GM21390 (cell line): ENCODE results near the gene RSRP1.
"Not testable (repeated sequence)": the region's sequence is repeated elsewhere in the genome, so short reads cannot be mapped to it uniquely, and the experiment has no call there.

Source experiments
- ATAC-seq: cut with Tn5 transposase; IDR thresholded peaks from one replicate; pipeline ENCODE4 v1.9.1; 2021; ENCODE audit not compliant: unreplicated experiment

RSRP1 gene, protein sequence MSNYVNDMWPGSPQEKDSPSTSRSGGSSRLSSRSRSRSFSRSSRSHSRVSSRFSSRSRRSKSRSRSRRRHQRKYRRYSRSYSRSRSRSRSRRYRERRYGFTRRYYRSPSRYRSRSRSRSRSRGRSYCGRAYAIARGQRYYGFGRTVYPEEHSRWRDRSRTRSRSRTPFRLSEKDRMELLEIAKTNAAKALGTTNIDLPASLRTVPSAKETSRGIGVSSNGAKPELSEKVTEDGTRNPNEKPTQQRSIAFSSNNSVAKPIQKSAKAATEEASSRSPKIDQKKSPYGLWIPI

DNA sequence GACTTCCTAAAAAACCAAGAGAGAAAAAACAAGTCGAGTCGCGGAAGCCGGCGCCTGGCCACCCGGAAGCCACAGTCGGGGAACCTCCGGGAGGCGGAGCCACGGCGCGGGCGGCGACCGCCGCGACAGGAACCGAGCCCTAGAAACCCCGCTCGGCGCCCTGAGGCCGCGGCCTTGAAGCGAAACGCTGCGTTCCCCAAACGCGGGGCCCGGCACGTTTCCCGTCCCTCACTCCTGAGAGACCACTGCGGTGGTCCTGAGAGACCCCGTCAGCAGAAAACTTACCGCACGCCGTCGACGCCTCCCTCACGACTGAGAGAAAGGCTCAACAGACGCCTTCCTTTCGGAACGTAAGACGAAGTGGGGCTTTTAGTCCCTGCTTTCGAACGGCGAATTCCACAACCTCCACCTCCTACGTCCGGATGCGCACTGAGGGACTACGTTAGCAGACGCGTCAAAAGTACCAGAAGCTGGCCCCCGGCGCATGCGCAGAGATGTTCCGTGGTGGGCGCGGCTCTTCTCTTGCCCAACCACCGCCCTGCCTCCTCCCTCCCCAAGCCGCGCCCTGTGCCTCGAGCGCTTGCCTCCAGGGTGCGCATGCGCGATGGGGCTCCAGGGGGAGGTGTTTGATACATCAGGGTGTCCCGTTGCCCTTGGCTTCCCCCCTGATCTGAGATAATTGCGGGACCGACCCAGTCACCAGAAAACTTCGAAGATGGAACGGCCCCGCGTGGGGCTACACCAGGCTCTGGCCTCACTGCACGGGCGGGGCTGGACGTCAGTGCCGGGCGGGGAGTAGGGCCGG lies at the start of gene RSRP1:
TSS of gene RSRP1 (minus strand) at position 431 of the 805 bp plus-strand sequence. CDS start 491 bp downstream, outside the sequence.
- peak; percentile 82 for ATAC-seq

- ATAC-seq = not testable (repeated sequence)
Measured at GRCh38 chr1:25296501-25296900, 49.2 kb upstream of the RSRP1 start.

DNA sequence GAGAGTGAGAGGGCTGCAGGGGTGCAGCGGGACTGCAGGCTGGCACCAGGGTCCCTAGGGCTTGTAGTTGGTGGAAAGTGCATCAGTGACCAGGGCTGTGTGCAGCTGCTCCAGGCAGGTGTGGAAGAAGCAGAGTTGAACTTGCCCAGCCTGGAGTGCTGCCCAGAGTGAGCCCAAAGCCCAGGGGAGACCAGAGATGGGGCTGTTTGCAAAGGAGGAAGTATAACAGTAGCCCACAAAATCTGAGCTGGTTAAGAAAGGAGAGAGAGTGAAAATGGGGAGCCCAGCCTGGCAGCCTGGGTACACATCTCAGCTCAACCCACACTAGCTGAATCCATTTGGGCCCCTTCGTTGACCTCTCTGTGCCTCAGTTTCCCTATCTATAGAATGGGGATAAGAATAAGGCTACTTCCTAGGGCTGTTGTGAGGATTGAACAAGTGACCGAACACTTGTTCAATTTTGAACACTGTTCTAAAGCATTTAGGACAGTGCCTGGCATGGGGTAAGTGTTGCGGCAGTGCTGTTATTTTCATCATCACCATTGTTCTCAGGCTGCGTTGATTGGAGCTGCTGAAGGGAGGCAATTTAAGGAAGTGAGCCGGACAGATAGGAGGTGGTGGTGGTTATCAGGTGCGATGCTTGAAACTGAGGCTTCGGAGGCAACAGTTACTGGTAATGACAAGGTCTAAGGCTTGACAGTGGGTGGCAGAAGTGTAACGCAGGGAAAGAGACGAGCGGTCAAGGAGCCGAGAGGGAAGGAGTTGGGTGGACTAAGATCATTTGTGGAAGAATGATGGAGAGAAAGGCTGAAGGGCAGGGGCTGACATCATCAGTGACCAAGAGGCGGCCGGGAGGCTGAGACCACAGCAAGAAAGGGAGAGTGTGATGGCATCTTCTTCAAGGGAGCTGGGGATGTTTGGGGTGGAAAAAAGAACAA lies 47.9 kb upstream of the RSRP1 start:
- ATAC-seq = not testable (repeated sequence)

GRCh38 chr1:25293426-25293825 lies 46.2 kb upstream of the RSRP1 start:
- not testable (repeated sequence) for ATAC-seq

GRCh38 chr1:25290043-25290442 lies 42.8 kb upstream of the RSRP1 start:
- ATAC-seq = not testable (repeated sequence)

DNA sequence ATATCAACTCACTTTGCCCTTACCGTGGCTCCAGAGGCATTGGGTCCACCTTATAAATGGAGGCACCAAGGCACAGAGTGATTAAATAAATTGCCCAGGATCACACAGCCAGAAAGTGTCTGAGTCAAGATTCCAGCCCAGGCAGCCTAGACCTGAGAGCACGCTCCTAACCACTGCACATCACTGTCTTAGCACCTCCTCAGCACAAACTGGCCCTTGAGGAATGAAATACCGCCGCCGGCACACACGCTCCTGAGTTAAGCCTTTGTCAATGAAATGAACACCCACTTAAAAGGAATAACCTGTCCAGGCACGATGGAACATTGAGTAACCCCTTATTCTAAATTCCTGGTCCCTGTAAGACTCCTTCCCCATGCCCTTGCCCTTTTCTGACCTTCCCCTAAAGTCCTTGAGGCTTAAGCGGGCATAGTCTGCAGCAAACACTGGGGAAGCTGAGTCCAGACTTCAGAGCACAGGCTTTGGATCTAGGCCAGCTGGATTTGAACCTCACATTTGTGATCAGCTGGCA lies 41.4 kb upstream of the RSRP1 start:
- not testable (repeated sequence) for ATAC-seq

DNA sequence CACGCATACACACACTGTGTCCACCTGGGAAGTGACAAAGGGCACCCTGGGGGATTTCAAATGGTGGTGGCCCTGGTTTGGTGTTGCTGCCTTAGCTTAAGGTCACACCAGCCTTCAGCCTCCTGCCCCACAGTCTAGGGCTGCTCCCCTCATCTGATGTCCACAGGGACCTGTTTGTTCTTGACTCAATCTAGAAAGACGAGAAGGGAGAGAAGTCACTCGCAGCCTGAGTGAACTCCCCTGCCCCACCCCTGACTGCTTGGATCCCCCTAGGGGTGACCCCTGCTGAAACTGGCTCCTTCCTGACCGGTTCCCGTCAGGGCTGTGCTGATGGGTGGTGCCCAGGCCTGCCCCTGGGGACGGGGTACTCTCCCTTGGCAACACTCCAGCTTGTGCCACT lies 39.9 kb upstream of the RSRP1 start:
- not testable (repeated sequence) for ATAC-seq

- not testable (repeated sequence) for ATAC-seq
Measured at GRCh38 chr1:25285862-25286261, 38.6 kb upstream of the RSRP1 start.

DNA sequence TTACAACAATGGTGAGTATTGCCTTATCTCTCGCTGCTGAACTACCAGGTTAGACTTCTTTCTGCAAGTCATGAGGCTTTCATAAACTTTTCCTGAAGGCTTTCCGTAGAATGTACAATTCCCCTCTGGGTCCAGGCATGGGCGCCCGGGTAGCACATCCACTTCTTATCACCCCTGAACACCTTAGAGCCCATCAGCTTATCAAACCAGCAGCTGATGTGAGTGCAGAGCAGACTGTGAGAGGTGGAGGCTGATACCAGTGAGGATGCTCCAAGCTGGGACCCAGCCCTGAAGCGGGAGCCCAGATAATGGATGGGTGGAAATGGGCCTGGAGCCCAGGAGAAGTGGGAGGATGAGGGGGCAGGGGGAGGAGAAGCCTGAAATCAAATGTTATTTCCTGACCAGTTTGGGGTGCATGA lies 32.4 kb upstream of the RSRP1 start:
- ATAC-seq = not testable (repeated sequence)

GRCh38 chr1:25278790-25279189 lies 31.5 kb upstream of the RSRP1 start:
- ATAC-seq = not testable (repeated sequence)

DNA sequence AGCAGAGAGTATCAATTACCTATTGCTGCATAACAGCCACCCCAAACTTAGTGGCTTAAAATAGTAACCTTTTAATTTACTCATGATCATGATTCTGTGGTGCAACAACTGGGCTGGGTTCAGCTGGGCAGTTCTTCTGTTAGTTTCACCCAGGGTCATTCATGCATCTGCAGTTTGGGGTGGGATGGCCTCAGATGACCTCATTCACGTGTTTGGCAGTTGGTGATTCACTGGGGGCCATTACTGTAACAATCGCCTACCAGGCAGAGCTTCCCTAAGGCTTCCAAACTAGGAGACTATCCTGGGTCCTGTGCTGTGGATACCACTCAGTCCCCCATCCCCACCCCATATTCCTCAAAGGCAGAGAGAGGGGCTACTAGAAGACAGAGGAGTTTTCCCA lies 31.1 kb upstream of the RSRP1 start:
- ATAC-seq = not testable (repeated sequence)

GRCh38 chr1:25277295-25277694 lies 30.0 kb upstream of the RSRP1 start:
- not testable (repeated sequence) for ATAC-seq

- not testable (repeated sequence) for ATAC-seq
Measured at GRCh38 chr1:25275648-25276047, 28.4 kb upstream of the RSRP1 start.

GRCh38 chr1:25272238-25272637 lies 25.0 kb upstream of the RSRP1 start, which contains the start of gene RHD:
Gene RHD (plus strand): TSS chr1:25272509. CDS start chr1:25272548, 39 bp downstream.
- ATAC-seq = not testable (repeated sequence)

GRCh38 chr1:25268143-25268760 lies 21.0 kb upstream of the RSRP1 start:
- ATAC-seq = not testable (repeated sequence)

DNA sequence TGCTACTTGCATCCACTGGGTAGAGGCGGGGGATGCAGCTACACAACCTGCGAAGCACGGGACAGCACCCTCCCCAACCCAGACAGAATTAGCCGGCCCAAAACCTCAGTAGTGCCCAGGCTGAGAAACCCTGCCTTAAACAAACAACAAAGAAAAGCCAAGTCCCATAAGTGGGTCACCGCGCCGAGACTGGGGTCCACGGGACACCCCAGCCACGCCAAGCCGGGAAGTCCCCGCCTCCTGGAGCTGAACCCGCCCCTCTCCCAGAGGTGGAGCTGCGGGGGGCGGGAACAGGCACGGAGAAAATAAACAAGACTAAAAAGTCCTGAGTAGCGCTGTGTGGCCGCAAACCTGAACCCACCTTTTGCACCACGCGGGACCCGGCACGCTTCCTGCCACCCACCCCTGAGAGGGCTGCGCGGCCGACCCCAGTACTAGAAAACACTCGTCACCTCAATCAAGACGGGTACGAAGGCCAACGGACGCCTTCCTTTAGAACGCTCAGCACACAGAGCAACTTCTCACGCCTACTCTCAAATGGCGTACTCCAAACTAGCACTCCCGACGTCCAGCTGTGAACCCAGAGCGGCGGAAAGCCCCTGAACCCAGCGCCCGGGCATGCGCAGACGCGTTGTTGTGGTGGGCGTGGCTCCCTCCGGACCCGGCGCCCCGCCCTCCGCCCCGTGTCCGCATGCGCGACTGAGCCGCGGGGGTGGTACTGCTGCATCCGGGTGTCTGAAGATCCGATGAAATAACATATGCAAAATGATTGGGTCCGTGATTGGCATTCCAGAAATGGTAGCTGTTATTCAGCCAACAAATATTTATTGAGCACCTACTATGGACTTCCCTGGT lies 20.3 kb upstream of the RSRP1 start:
- not testable (repeated sequence) for ATAC-seq

GRCh38 chr1:25266554-25267287 lies 19.5 kb upstream of the RSRP1 start:
- not testable (repeated sequence) for ATAC-seq

- ATAC-seq = not testable (repeated sequence)
Measured at GRCh38 chr1:25260336-25260735, 13.1 kb upstream of the RSRP1 start.
